Neural progenitor cell (in vitro differentiated cells): ENCODE results near the gene SORT1. TPM values are rescaled to one million over a fixed set of nuclear protein-coding genes. Genes with fewer than 3 reads are reported as not detected.

Experiments used
- DNase-seq: peaks from one replicate; pipeline ENCODE4 v3.0.0-alpha.2; 2016; ENCODE audit warnings: low spot score
- H2AFZ ChIP-seq: fragments of 200-600 bp; sonication (generic); replicated peaks from 2 replicates; pipeline ENCODE4 v1.6.1; 2016; ENCODE audit warnings: antibody characterized with exemption
- H3F3A ChIP-seq: fragments of 200-600 bp; sonication (generic); 2 replicates; pipeline ENCODE4 v1.6.1; 2016; ENCODE audit warnings: antibody characterized with exemption, low read depth
- H3K27ac ChIP-seq: fragments of 200-600 bp; sonication (generic); 2 replicates; pipeline ENCODE4 v1.5.1; 2016; ENCODE audit warnings: mild to moderate bottlenecking
- H3K27me3 ChIP-seq: fragments of 200-600 bp; sonication (generic); 2 replicates; pipeline ENCODE4 v1.6.1; 2016; ENCODE audit warnings: mild to moderate bottlenecking, moderate library complexity
- H3K36me3 ChIP-seq: fragments of 200-600 bp; sonication (generic); 2 replicates; pipeline ENCODE4 v1.5.1; 2016
- H3K4me1 ChIP-seq: fragments of 200-600 bp; sonication (generic); 2 replicates; pipeline ENCODE4 v1.6.1; 2016; ENCODE audit warnings: mixed run types
- H3K4me2 ChIP-seq: fragments of 200-600 bp; sonication (generic); 2 replicates; pipeline ENCODE4 v1.6.1; 2016
- H3K4me3 ChIP-seq: fragments of 200-600 bp; sonication (generic); 2 replicates; pipeline ENCODE4 v1.5.1; 2016
- H3K79me2 ChIP-seq: fragments of 200-600 bp; sonication (generic); 2 replicates; pipeline ENCODE4 v1.6.1; 2016; ENCODE audit warnings: low read depth
- H3K9ac ChIP-seq: fragments of 200-600 bp; sonication (generic); 2 replicates; pipeline ENCODE4 v1.6.1; 2016
- H3K9me3 ChIP-seq: fragments of 200-600 bp; sonication (generic); 2 replicates; pipeline ENCODE4 v1.5.1; 2016; ENCODE audit warnings: low read depth
- H4K20me1 ChIP-seq: fragments of 200-600 bp; sonication (generic); 2 replicates; pipeline ENCODE4 v1.6.1; 2016; ENCODE audit warnings: low read depth
- H3K27ac Mint-ChIP-seq: 3 replicates; pipeline ENCODE4 v1.8.0; 2021; ENCODE audit warnings: mixed read lengths
- H3K27me3 Mint-ChIP-seq: 2 replicates; pipeline ENCODE4 v1.8.0; 2022; ENCODE audit warnings: low read depth, mild to moderate bottlenecking, inconsistent platforms, moderate library complexity, mixed read lengths; ENCODE audit not compliant: insufficient read depth
- H3K36me3 Mint-ChIP-seq: 3 replicates; pipeline ENCODE4 v1.8.0; 2021; ENCODE audit warnings: mixed read lengths
- H3K4me1 Mint-ChIP-seq: 3 replicates; pipeline ENCODE4 v1.8.0; 2021; ENCODE audit warnings: mixed read lengths
- H3K4me3 Mint-ChIP-seq: 3 replicates; pipeline ENCODE4 v1.8.0; 2021; ENCODE audit warnings: mild to moderate bottlenecking, moderate library complexity, mixed read lengths
- H3K9me3 Mint-ChIP-seq: 3 replicates; pipeline ENCODE4 v1.8.0; 2020; ENCODE audit warnings: mixed read lengths
- CTCF ChIP-seq: fragments of 200-600 bp; sonication (generic); IDR thresholded peaks from 2 replicates; pipeline ENCODE4 v1.5.1; 2017; ENCODE audit warnings: antibody characterized with exemption, mild to moderate bottlenecking
- EZH2 ChIP-seq: fragments of 200-600 bp; sonication (generic); IDR thresholded peaks from 2 replicates; pipeline ENCODE4 v1.6.1; 2017; ENCODE audit warnings: antibody characterized with exemption, mild to moderate bottlenecking, moderate library complexity
- EZH2phosphoT487 ChIP-seq: fragments of 200-600 bp; sonication (generic); IDR thresholded peaks from 2 replicates; pipeline ENCODE4 v1.6.1; 2017; ENCODE audit warnings: antibody characterized with exemption
- total RNA-seq: library from RNA; depleted of rRNA; stranded (reverse); fragments of >200 nt; gene quantifications from 2 replicates; pipeline ENCODE4 v1.2.3, GENCODE V29; 2015; ENCODE audit warnings: low replicate concordance

Gene SORT1
- total RNA-seq, 1 donor from 2014 or later, result 38.9 TPM

- no peak overlapping the region for H3K4me2 ChIP-seq
- no peaks in the 10 kb centered on the region for H3K9me3 ChIP-seq
- Mint-ChIP-seq H3K9me3 (peaks cover 10% of the 10 kb centered on the region), H3K36me3 (peaks cover 5% of the 10 kb centered on the region), H3K4me3 (no peak overlapping the region), H3K27me3 (no peaks in the 10 kb centered on the region), H3K4me1 (peaks cover 7% of the 10 kb centered on the region), H3K27ac (no peak overlapping the region)
- no peak overlapping the region for H2AFZ ChIP-seq
- H3K4me1 ChIP-seq, result no peaks in the 10 kb centered on the region
- no peaks in the 10 kb centered on the region for H3K27me3 ChIP-seq
- H3K9ac ChIP-seq, result no peak overlapping the region
- H3K4me3 ChIP-seq, result no peak overlapping the region
- no peaks in the 10 kb centered on the region for H3K36me3 ChIP-seq
- DNase-seq, result no peak
- H3F3A ChIP-seq, result no peaks in the 10 kb centered on the region
- H3K79me2 ChIP-seq, result peaks cover 82% of the 10 kb centered on the region
- H4K20me1 ChIP-seq, result no peaks in the 10 kb centered on the region
- TF ChIP-seq CTCF (no peak), EZH2 (no peak), EZH2phosphoT487 (no peak)
- H3K27ac ChIP-seq, result peak overlapping the region; percentile 13
Measured at GRCh38 chr1:109373126-109373525, 24.6 kb downstream of the SORT1 start.

DNA sequence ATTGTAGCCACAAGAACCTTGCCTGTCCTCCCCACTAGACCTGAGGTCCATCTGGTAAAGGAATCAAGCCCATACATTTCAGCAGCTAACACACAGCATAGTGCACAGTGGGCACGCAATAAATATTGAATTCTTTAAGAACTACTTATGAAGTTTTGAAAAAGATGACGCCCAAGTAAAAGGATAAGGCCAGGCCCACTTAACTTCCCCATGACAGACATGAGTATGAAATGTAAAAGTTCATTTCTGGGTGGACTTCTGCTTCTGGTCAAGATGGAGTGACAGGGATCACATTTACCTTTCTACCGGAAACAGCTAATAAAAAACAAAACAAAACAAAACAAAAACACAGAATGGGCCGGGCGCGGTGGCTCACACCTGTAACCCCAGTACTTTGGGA lies 25.4 kb downstream of the SORT1 start:
- Histone ChIP-seq H3K36me3 (no peaks in the 10 kb centered on the region), H3K4me1 (no peaks in the 10 kb centered on the region), H3K9me3 (no peaks in the 10 kb centered on the region), H2AFZ (no peak overlapping the region), H3K27ac (no peak overlapping the region), H3F3A (no peaks in the 10 kb centered on the region), H3K4me3 (no peak overlapping the region), H3K79me2 (peaks cover 74% of the 10 kb centered on the region), H3K9ac (no peak overlapping the region), H3K4me2 (no peak overlapping the region), H3K27me3 (no peaks in the 10 kb centered on the region), H4K20me1 (no peaks in the 10 kb centered on the region)
- no peak for DNase-seq
- no peak for TF ChIP-seq CTCF
- TF ChIP-seq EZH2, result no peak
- TF ChIP-seq EZH2phosphoT487, result no peak
- peaks cover 10% of the 10 kb centered on the region for H3K36me3 Mint-ChIP-seq
- H3K27me3 Mint-ChIP-seq, result no peaks in the 10 kb centered on the region
- H3K9me3 Mint-ChIP-seq, result peaks cover 10% of the 10 kb centered on the region
- H3K4me3 Mint-ChIP-seq, result no peak overlapping the region
- H3K27ac Mint-ChIP-seq, result no peak overlapping the region
- H3K4me1 Mint-ChIP-seq, result peaks cover 7% of the 10 kb centered on the region

GRCh38 chr1:109371341-109371739 lies 26.4 kb downstream of the SORT1 start:
- Histone ChIP-seq H2AFZ (no peak overlapping the region), H3K9ac (no peak overlapping the region), H4K20me1 (no peaks in the 10 kb centered on the region), H3K27ac (no peak overlapping the region), H3K4me1 (no peaks in the 10 kb centered on the region), H3K27me3 (no peaks in the 10 kb centered on the region), H3K9me3 (no peaks in the 10 kb centered on the region), H3F3A (no peaks in the 10 kb centered on the region), H3K79me2 (peaks cover 65% of the 10 kb centered on the region), H3K36me3 (no peaks in the 10 kb centered on the region), H3K4me3 (no peak overlapping the region), H3K4me2 (no peak overlapping the region)
- H3K4me1 Mint-ChIP-seq, result peaks cover 7% of the 10 kb centered on the region
- no peak for DNase-seq
- H3K27ac Mint-ChIP-seq, result no peak overlapping the region
- no peak for TF ChIP-seq EZH2
- TF ChIP-seq EZH2phosphoT487, result no peak
- TF ChIP-seq CTCF, result no peak
- peaks cover 15% of the 10 kb centered on the region for H3K36me3 Mint-ChIP-seq
- peaks cover 10% of the 10 kb centered on the region for H3K9me3 Mint-ChIP-seq
- H3K4me3 Mint-ChIP-seq, result no peak overlapping the region
- no peaks in the 10 kb centered on the region for H3K27me3 Mint-ChIP-seq
